HepG2 (cell line): ENCODE measurements around the gene UQCC2. TPM values are rescaled to one million over a fixed set of nuclear protein-coding genes. Genes with fewer than 3 reads are reported as not detected.

Experiments used
- ATAC-seq: fragments of 200-7000 bp; cut with Tn5 transposase; 3 replicates; pipeline ENCODE4 v1.9.1; 2020; ENCODE audit warnings: mild to moderate bottlenecking, moderate library complexity
- BruUV-seq: library from RNA; stranded (reverse); fragments of 400-500 nt; replicated peaks from 2 replicates; lab custom pipeline; 2021; lab: Mats Ljungman, UMichigan
- CTCF ChIA-PET: fragments of 300-600 bp; formaldehyde crosslinking; extraction: SDS; loops from one replicate; lab custom pipeline; 2021; ENCODE audit warnings: low total read pairs, inconsistent platforms, low intra/inter-chr PET ratio; lab: Yijun Ruan, JAX
- POLR2A ChIA-PET: fragments of 350-600 bp; sonication (Branson Sonifier 250); formaldehyde crosslinking; loops from one replicate; lab custom pipeline; 2020; ENCODE audit warnings: antibody characterized with exemption, inconsistent platforms; lab: Yijun Ruan, JAX
- DNase-seq: peaks from one replicate; pipeline ENCODE4 v3.0.0-alpha.2; 2015; ENCODE audit warnings: low spot score
- FAIRE-seq: peaks from 3 replicates; lab custom pipeline; 2011; peaks lifted over from hg19 to GRCh38; lab: Jason Lieb, UNC
- H2AFZ ChIP-seq: one replicate; pipeline ENCODE4 v1.6.1; 2011; ENCODE audit warnings: low read length, inconsistent platforms
- H3K27ac ChIP-seq: fragments of 300-600 bp; 3 replicates; pipeline ENCODE4 v1.8.0; 2011; ENCODE audit warnings: mixed run types, mild to moderate bottlenecking, mixed read lengths, low read length, inconsistent platforms; ENCODE audit not compliant: insufficient read depth; ENCODE audit errors: extremely low read length
- H3K27me3 ChIP-seq, 2 experiments: fragments of 200-600 bp in 1 of 2; 2 replicates in 1 of 2; 3 replicates in 1 of 2; pipeline versions ENCODE4 v1.6.0 to v1.8.0; 2011; ENCODE audit warnings: low read length in 2 of 2, mild to moderate bottlenecking in 2 of 2, moderate library complexity in 2 of 2, inconsistent platforms in 1 of 2; ENCODE audit not compliant: insufficient read depth in 2 of 2, control insufficient read depth in 1 of 2
- H3K36me3 ChIP-seq, 2 experiments: fragments of 200-600 bp in 1 of 2; replicated peaks in 1 of 2; 2 replicates in 1 of 2; 3 replicates in 1 of 2; pipeline versions ENCODE4 v1.5.1 to v1.8.0; 2011; ENCODE audit warnings: low read length in 2 of 2, inconsistent platforms in 1 of 2; ENCODE audit not compliant: insufficient read depth in 2 of 2, control insufficient read depth in 1 of 2
- H3K4me1 ChIP-seq: 2 replicates; pipeline ENCODE4 v1.5.1; 2012; ENCODE audit warnings: low read length, inconsistent platforms; ENCODE audit not compliant: insufficient read depth
- H3K4me2 ChIP-seq: 2 replicates; pipeline ENCODE4 v1.6.0; 2011; ENCODE audit warnings: low read depth, low read length, inconsistent platforms
- H3K4me3 ChIP-seq, 3 experiments: fragments of 200-600 bp in 1 of 3; sonication (generic), shearing (Covaris generic) in 1 of 3; replicated peaks in 1 of 3; 2 replicates each; pipeline ENCODE4 v1.5.1; 2011 to 2016; ENCODE audit warnings: low read length in 3 of 3, inconsistent platforms in 2 of 3, low read depth in 2 of 3, mild to moderate bottlenecking in 2 of 3, control low read depth in 1 of 3, mixed read lengths in 1 of 3; ENCODE audit not compliant: insufficient read depth in 1 of 3
- H3K79me2 ChIP-seq: one replicate; pipeline ENCODE4 v1.6.1; 2011; ENCODE audit warnings: low read length, inconsistent platforms; ENCODE audit not compliant: insufficient read depth
- H3K9ac ChIP-seq: 2 replicates; pipeline ENCODE4 v1.6.0; 2011; ENCODE audit warnings: mild to moderate bottlenecking, low read depth, low read length, inconsistent platforms; ENCODE audit not compliant: insufficient read depth
- H3K9me3 ChIP-seq: 2 replicates; pipeline ENCODE4 v1.5.1; 2012; ENCODE audit warnings: mild to moderate bottlenecking, low read length
- H4K20me1 ChIP-seq: 2 replicates; pipeline ENCODE4 v1.6.0; 2011; ENCODE audit warnings: inconsistent platforms, mild to moderate bottlenecking, low read length, moderate library complexity; ENCODE audit not compliant: insufficient read depth
- E2F1 ChIP-seq: sonication (generic); formaldehyde crosslinking; IDR thresholded peaks from 2 replicates; pipeline ENCODE4 v1.5.0; 2020; ENCODE audit warnings: missing genetic modification reagents
- ELF4 ChIP-seq: sonication (generic); formaldehyde crosslinking; IDR thresholded peaks from 2 replicates; pipeline ENCODE4 v1.5.0; 2020; ENCODE audit warnings: missing genetic modification reagents, mild to moderate bottlenecking, moderate library complexity, borderline replicate concordance
- FOSL2 ChIP-seq: sonication (generic); formaldehyde crosslinking; IDR thresholded peaks from 2 replicates; pipeline ENCODE4 v1.4.0; 2020; ENCODE audit warnings: missing genetic modification reagents
- HOXA9 ChIP-seq: sonication (generic); formaldehyde crosslinking; IDR thresholded peaks from 2 replicates; pipeline ENCODE4 v1.8.1; 2022; ENCODE audit warnings: missing genetic modification reagents, mild to moderate bottlenecking, moderate library complexity, borderline replicate concordance
- KDM1A ChIP-seq: IDR thresholded peaks from 2 replicates; pipeline ENCODE4 v1.6.1; 2016; ENCODE audit warnings: missing compliant biosample characterization
- KDM3A ChIP-seq: IDR thresholded peaks from 2 replicates; pipeline ENCODE4 v1.6.1; 2018; ENCODE audit warnings: low read depth, missing compliant biosample characterization
- NFIB ChIP-seq: sonication (generic); formaldehyde crosslinking; IDR thresholded peaks from 2 replicates; pipeline ENCODE4 v1.9.0; 2021; ENCODE audit warnings: missing genetic modification reagents, mild to moderate bottlenecking, borderline replicate concordance
- NR0B2 ChIP-seq: sonication (generic); formaldehyde crosslinking; IDR thresholded peaks from 2 replicates; pipeline ENCODE4 v1.4.0; 2020; ENCODE audit warnings: mild to moderate bottlenecking, missing genetic modification reagents
- PCBP1 ChIP-seq: fragments of 200-400 bp; formaldehyde crosslinking; IDR thresholded peaks from 2 replicates; pipeline ENCODE4 v1.6.1; 2017; ENCODE audit warnings: mild to moderate bottlenecking, low read depth, low read length, borderline replicate concordance
- SRSF9 ChIP-seq: fragments of 200-400 bp; formaldehyde crosslinking; IDR thresholded peaks from 2 replicates; pipeline ENCODE4 v1.6.1; 2018; ENCODE audit warnings: borderline replicate concordance, mild to moderate bottlenecking, low read depth, low read length; ENCODE audit not compliant: insufficient read depth, poor library complexity, severe bottlenecking
- ZIK1 ChIP-seq: sonication (generic); formaldehyde crosslinking; IDR thresholded peaks from 2 replicates; pipeline ENCODE4 v1.5.0; 2020; ENCODE audit warnings: mild to moderate bottlenecking, low read depth, missing genetic modification reagents, borderline replicate concordance
- ZNF101 ChIP-seq: sonication (generic); formaldehyde crosslinking; IDR thresholded peaks from 2 replicates; pipeline ENCODE4 v1.4.0; 2020; ENCODE audit warnings: mild to moderate bottlenecking, low read depth, missing genetic modification reagents, borderline replicate concordance
- ZNF496 ChIP-seq: sonication (generic); formaldehyde crosslinking; IDR thresholded peaks from 2 replicates; pipeline ENCODE4 v1.8.1; 2023; ENCODE audit warnings: mild to moderate bottlenecking, moderate library complexity, missing genetic modification reagents; ENCODE audit not compliant: insufficient replicate concordance
- ZNF512 ChIP-seq: sonication (generic); formaldehyde crosslinking; IDR thresholded peaks from 2 replicates; pipeline ENCODE4 v1.4.0; 2020; ENCODE audit warnings: mild to moderate bottlenecking, missing genetic modification reagents
- ZNF564 ChIP-seq: sonication (generic); formaldehyde crosslinking; IDR thresholded peaks from 2 replicates; pipeline ENCODE4 v1.8.1; 2023; ENCODE audit warnings: mild to moderate bottlenecking, missing genetic modification reagents
- ZNF777 ChIP-seq: sonication (generic); formaldehyde crosslinking; IDR thresholded peaks from 2 replicates; pipeline ENCODE4 v1.4.0; 2020; ENCODE audit warnings: missing genetic modification reagents
- ZUFSP ChIP-seq: sonication (generic); formaldehyde crosslinking; IDR thresholded peaks from 2 replicates; pipeline ENCODE4 v1.9.0; 2021; ENCODE audit warnings: missing genetic modification reagents, mild to moderate bottlenecking, borderline replicate concordance
- WGBS: methylation state at CpG from one replicate; pipeline ENCODE4 v1.1.6; 2017; ENCODE audit warnings: low lambda C conversion rate; 5-methylcytosine and 5-hydroxymethylcytosine counted together
- in situ Hi-C: cut with HindIII; loops from 2 replicates; pipeline ENCODE4 v1.10.0; 2017; ENCODE audit warnings: low pct_unique_long_range_greater_than_20kb; ENCODE audit not compliant: extremely low pct_ligation_motif_present
- intact Hi-C: fragments of 100-400 bp; cut with micrococcal nuclease; formaldehyde crosslinking; loops from one replicate; pipeline ENCODE4 v1.10.0; 2022; ENCODE audit not compliant: unreplicated experiment
- polyA plus RNA-seq, 8 experiments: library from polyadenylated mRNA; depleted of rRNA in 3 of 8; stranded (reverse) in 7 of 8; unstranded in 1 of 8; fragments of >200 nt; fragmentation: Illumina TruSeq in 4 of 8; extraction: Trizol in 4 of 8; gene quantifications; 2 replicates each; pipeline versions ENCODE4 v1.2.1 to v1.2.3, GENCODE V29; 2011 to 2016; ENCODE audit warnings: low read depth in 4 of 8, missing spikeins in 1 of 8, mixed read lengths in 1 of 8; ENCODE audit not compliant: insufficient read depth in 1 of 8
- total RNA-seq, 5 experiments: library from RNA; depleted of rRNA; stranded (reverse); fragments of >200 nt; fragmentation: Illumina TruSeq; extraction: Trizol; gene quantifications; 2 replicates each; pipeline ENCODE4 v1.2.3, GENCODE V29; 2016; ENCODE audit warnings: low read depth in 1 of 5

Gene UQCC2
- total and polyA plus RNA-seq, 2 of the 13 experiments (the other 11 are each of a cell fraction or from before 2014, with no cell fraction given), result 82.4 to 238 TPM

- no peak for TF ChIP-seq ZNF101
- no peak for TF ChIP-seq ZIK1 (CRISPR knock-in tag)
- no peak for TF ChIP-seq ZNF564 (CRISPR knock-in tag)
- TF ChIP-seq PCBP1, result no peak
- TF ChIP-seq SRSF9, result no peak
- no peak for TF ChIP-seq KDM1A (CRISPR knock-in tag)
- TF ChIP-seq NR0B2 (CRISPR knock-in tag), result no peak
- TF ChIP-seq E2F1 (CRISPR knock-in tag), result no peak
- no peak for TF ChIP-seq FOSL2 (CRISPR knock-in tag)
- no peak for TF ChIP-seq KDM3A (CRISPR knock-in tag)
Measured at GRCh38 chr6:33684983-33685382, 26.5 kb downstream of the UQCC2 start (continued).

- no peak overlapping the region for H3K4me3 ChIP-seq
- intact Hi-C loops, result no loop called here
- no peak overlapping the region for H3K9ac ChIP-seq
- no peak overlapping the region for H2AFZ ChIP-seq
- H3K27ac ChIP-seq, result no peak overlapping the region
- in situ Hi-C loops, result no loop called here
- no peaks in the 10 kb centered on the region for H3K9me3 ChIP-seq
- no peak for ATAC-seq
- FAIRE-seq, result no peak
- H3K4me1 ChIP-seq, result no peaks in the 10 kb centered on the region
- H4K20me1 ChIP-seq, result no peaks in the 10 kb centered on the region; the same call in 1 of the 2 replicates
- no peak overlapping the region for H3K4me2 ChIP-seq
- BruUV-seq, result no TSS peak
- WGBS, result 97% methylated on average over 14 of the region's 16 CpGs
- no peak for DNase-seq
- H3K27me3 ChIP-seq, result no peaks in the 10 kb centered on the region
- POLR2A ChIA-PET, result no interaction called here
- CTCF ChIA-PET, result no interaction called here
- peaks cover 7 to 34% of the 10 kb centered on the region in 2 experiments; a peak in 3 of 5 replicates for H3K36me3 ChIP-seq
- no peaks in the 10 kb centered on the region for H3K79me2 ChIP-seq
- no peak for TF ChIP-seq ZNF512 (CRISPR knock-in tag)
- TF ChIP-seq ZNF496, result no peak
- TF ChIP-seq ELF4 (CRISPR knock-in tag), result no peak
- no peak for TF ChIP-seq ZUFSP (CRISPR knock-in tag)
- TF ChIP-seq HOXA9 (CRISPR knock-in tag), result no peak
- TF ChIP-seq NFIB (CRISPR knock-in tag), result no peak
- TF ChIP-seq ZNF777 (CRISPR knock-in tag), result no peak
Measured at GRCh38 chr6:33684428-33684896, 27.0 kb downstream of the UQCC2 start.
